Activated gamma-delta T cell (primary cell): Measurements from ENCODE around the gene IKZF4.
"Not testable (repeated sequence)": the region's sequence is repeated elsewhere in the genome, so short reads cannot be mapped to it uniquely, and the experiment has no call there.

Experiments
- DNase-seq: peaks from one replicate; lab custom pipeline; 2025; lab: John Stamatoyannopoulos, UW

IKZF4 gene

DNA sequence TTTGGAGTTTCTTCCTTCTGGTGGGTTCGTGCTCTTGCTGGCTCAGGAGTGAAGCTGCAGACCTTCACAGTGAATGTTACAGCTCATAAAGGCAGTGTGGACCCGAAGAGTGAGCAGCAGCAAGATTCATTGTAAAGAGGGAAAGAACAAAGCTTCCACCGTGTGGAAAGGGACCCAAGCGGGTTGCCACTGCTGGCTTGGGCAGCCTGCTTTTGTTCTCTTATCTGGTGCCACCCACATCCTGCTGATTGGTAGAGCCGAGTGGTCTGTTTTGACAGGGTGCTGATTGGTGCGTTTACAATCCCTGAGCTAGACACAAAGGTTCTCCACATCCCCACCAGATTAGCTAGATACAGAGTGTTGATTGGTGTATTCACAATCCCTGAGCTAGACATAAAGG is 21.3 kb upstream of the IKZF4 start:
- not testable (repeated sequence) for DNase-seq

DNA sequence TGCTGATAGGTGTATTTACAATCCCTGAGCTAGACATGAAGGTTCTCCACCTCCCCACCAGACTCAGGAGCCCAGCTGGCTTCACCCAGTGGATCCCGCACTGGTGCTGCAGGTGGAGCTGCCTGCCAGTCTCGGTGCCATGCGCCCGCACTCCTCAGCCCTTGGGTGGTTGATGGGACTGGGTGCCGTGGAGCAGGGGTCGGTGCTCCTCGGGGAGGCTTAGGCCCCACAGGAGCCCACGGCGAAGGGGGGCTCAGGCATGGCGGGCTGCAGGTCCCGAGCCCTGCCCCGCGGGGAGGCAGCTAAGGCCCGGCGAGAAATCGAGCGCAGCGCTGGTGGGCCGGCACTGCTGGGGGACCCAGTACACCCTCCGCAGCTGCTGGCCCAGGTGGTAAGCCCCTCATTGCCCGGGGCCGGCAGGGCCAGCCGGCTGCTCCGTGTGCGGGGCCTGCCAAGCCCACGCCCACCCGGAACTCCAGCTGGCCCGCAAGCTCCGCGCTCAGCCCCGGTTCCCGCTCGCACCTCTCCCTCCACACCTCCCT is 20.8 kb upstream of the IKZF4 start:
- not testable (repeated sequence) for DNase-seq

DNA sequence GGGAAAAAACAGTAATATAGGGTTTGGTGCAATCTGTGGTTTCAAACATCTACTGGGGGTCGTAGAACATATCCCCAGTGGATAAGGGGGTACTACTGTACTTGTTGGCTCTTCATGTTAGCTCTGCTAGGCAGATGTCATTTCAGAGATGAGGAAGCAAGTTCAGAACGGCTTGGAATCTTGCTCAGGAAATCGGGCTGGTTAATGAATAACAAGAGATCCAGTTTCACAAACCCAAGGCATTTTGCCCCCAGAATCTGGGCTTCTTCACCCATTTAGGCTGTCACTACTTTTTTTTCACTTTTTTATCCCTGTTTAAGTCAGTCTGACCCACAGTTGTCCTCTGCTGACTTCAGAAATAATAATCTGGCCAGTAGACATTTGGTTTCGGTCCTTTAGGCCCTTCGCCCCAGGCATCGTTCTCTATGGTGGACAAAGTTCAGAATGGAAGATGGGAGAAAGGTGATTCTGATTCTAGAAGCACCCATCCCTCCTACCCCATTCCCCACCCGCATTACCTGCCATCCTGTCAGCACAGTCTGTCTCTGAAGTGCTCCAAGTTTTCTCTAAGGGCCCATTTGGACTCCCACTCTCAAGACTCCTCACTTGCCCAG is 19.2 kb upstream of the IKZF4 start:
- no peak for DNase-seq

DNA sequence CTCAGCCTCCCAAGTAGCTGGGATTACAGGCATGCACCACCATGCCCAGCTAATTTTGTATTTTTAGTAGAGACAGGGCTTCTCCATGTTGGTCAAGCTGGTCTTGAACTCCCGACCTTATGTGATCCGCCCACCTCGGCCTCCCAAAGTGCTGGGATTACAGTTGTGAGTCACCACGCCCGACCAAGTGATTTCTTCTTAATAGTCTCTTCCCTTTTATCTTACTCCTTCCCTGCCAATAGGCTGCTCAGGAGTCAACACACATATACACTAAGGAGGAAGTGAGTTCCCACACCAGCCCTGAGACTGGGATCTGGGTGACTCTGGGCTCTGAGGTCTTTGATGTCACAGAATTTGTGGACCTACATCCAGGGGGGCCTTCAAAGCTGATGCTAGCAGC is 17.5 kb upstream of the IKZF4 start:
- not testable (repeated sequence) for DNase-seq

DNA sequence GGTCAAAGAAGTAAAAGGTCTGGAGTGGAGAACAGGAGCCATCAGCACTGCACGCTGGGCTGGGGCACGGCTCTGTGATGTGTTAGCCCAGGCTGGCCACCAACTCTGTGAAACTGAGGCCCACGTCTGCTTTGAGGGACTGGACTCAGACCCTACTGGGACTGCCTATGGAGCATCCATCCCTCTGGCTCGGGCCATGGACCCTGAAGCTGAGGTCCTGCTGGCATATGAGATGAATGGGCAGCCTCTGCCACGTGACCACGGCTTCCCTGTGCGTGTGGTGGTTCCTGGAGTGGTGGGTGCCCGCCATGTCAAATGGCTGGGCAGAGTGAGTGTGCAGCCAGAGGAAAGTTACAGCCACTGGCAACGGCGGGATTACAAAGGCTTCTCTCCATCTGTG is 16.6 kb upstream of the IKZF4 start:
- no peak for DNase-seq

DNA sequence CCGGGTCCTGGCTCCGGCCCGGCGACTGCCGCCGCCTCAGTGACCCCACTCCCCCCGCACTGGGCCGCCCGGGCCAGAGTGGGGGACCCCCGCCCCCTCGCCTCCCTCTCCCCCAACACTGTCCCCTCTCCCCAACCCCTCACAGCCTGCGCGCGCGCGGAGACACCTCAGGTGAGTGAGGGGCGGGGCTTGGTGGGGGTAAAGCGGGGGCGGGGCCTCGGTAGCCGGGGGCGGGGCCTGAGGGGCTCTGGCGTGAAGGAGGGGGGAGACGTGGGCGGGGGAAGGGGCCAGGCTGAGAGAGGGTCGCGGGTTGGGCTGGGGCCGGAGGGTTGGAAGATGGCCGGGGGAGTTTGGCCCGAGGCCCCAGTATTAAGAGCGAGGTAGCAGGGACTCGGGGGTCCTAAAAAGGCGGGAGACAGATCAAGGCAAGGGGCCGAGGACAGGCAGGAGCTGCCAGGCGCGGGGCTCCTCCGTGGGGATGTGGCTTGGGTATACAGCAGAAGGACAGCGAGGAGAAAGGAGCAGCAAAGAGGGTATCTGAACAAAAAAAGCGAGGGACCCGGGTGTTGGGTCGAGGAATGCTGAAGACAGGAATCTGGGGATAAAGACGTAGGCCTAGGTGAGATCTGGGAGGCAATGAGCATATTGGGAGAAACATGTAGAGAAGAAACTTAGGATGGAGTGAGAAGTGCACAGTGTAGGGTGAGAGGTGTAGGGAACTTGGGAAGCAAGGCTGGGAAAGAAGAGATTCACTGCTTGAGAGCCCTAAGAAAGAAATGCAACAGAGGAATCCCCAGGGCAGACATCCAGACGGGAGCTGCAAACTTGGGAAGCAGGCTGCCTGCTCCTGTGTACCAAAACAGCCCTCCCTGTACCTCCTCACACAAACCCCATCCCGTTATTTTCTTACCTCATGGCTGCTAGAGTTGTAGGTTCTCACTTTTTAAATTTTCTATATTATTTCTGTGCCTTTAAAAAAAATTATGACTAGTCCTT is 13.0 kb upstream of the IKZF4 start:
- DNase-seq = peak; percentile 53

DNA sequence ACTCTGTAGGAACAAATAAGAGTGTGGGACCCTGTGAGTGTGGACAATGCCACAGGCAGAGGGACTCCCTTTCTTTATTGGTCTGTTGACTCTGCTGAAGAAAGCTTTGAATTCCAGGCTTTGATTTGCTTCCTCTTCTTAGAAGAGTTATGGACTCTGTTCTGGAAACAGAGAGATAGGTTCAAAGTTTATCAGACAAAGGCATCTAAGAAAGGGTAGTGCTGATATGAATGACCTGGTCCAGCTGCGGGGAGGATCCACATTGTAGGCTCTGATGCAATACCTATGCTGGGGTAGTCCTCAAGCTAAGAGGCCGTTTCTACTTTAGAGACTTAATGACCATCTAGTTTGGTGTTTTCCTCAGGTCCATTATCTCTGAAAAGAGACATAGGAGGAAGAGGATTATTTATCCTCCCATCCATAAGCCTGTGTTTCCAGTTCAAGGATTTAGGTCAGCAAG is 10.7 kb upstream of the IKZF4 start:
- DNase-seq = no peak

DNA sequence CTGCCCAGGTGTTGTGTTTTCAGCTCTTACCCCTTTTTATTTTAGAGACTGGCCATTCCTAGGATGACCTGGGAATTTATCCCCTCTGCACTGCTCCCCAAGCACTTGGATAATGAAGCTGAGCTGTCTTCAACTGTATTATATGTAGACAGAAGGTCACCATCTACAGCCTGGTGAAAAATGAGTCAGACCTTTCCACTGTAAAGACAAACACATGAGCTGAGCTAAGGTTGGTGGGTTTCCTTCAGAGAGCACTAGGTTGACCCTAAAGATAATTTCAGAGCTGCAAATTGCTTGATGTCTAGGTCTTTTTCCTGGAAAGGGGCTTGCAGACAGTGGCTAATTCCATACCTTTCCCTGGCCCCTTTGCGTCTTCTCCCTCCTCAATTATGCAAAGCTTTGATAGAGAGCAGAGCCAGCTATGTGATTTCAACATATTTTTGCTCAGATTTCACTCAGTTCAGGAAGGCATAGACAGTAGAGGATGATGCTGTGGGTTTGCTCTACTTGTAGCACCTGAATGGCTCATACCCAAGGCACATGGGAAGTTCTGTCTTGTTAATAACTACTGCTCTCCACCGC is 9.2 kb upstream of the IKZF4 start:
- DNase-seq = no peak

DNA sequence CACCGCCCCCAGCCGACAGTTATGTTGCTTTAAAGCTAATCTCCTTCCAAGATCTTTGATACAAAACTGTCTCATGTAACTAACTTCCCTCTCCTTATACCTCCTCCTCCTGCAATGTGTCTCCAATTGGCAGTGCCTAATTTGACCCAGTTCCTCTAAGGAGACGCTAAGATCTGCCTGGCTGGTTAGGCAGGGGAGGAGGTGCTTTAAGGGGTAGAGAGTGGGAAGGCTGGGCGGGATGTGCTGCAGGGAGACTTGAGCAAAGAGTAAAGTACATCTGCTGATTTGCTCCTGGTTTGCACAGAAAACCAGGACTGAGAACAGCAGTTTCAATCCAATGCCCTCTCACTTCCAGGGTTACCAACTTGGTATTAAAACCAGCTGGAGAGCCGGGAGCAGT is 7.4 kb upstream of the IKZF4 start:
- DNase-seq = no peak

DNA sequence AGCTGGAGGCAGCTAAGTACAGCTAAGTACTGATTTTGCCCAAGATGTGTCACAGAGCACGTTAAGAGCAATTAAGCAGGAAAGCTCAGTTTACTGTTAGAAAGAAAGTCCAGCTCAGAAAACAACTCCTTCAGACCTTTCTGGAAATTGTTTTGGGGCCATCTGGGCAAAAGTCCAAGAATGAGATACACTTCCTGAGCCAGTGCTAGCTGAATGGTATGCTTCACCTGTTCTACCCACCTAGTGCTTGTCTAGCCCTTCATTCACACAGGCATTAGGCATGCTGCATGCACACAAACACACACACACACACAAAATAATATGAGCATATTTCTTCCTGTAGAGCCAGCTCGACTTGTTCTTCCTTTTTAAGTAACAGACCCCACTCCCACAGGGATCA is 6.6 kb upstream of the IKZF4 start:
- DNase-seq = no peak

DNA sequence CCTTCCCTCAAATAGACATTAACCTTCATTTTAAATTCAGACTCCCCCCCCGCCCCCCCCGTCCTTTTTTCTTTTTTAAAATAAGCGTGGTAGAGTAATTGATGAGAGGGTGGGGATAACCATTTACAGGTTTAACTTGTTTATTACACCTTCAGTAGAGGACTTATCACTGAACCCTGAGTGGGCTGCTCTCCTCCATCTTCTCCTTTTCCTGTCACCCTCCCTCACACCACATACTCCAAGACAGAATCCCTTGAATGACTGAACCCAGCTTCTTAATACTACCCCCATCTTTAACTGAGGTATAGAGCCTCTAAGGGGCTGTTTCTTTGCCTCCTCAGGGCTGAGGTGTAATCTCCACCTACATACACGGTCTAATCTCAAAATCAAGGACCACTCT is 3.7 kb upstream of the IKZF4 start:
- no peak for DNase-seq

DNA sequence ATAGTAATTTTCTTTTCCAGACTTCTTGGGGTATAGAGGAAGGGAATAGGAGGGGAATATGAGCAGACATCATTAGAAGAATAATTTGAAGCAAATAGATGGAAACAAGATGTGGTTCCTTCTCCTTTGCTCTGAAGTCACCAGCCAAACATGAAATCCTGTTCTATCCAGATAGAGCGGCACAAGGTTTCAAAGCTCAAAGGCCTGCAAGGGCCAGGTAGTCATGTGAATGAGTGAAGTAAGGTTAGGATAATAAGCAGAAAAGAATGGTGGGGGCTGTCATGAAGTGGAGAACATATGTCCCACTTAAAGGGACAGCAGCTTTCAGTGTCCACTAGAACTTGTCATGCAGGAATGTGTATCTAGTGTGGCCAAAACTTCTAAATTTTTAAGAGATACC is 2.5 kb upstream of the IKZF4 start:
- no peak for DNase-seq

DNA sequence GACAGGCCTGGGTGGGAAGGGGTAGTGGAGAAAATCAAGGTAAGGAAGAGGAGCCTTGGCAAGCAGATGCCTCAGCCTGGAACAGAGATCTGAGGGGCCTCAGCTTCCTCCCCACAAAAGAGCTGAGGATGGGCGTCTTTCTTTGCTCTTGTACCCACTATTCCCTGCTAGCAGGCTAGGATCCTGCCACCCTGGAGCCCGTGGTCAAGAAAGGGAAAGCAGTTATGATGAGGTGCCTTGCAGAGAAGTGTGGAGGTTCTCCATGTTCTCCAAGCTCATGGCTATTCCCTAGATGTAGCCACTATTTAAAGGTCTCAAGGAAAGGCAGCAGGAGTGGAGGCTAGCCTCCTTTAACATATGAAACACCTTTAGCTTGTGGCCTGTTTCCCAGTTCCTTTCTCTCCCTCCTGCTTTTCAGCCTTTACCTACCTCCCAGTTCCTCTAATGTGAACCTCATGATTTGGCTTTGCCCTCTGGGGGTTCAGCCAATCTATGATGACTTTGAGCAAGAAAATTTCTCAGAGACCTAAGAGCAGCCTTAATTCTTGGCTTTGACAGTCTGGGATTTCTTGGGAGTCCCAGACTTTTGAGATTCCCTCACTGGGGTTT is 1.1 kb downstream of the IKZF4 start:
- DNase-seq = no peak

DNA sequence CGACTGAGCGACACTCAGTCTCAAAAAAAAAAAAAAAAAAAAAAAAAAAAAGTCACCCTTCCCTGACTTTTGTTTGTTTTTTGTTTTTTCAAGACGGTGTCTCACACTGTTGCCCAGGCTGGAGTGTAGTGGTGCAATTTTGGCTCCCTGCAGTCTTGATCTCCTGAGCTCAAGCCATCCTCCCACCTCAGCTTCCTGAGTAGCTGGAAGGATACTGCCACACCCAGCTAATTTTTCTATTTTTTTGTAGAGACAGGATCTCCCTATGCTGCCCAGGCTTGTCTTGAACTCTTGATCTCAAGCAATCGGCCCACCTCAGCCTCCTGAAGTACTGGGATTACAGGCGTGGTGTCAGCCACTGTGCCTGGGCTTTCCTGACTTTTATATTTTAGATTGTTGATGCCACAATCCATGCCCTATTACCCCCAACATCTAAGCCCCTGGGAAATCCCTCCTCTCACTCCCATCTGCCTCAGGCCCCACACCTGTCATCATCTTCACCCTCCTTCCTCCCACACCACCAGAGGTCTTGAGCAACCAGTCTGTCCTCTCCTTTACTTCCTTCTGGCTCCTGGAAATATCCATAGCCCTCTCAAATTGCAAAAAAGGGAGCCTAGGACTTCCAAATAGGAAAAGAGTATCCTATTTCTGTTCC is 7.8 kb downstream of the IKZF4 start:
- no peak for DNase-seq

DNA sequence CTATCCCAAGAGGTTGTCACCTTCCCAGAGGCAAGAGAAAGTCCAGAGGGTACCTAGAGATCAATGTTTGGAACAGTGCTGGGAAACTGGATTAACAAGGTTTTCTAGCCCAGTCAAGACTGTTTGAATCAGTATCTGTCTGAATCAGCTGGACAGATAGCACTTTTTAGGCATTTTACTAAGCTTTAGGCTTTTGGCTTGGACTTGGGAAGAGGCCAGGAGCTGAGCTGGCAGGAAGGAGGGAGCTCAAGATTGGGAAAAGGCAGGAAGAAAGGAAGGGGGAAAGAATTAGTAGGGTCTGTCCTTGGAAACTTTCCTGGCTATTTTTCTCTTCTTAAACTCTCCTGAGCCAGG is 8.3 kb downstream of the IKZF4 start:
- DNase-seq = no peak

DNA sequence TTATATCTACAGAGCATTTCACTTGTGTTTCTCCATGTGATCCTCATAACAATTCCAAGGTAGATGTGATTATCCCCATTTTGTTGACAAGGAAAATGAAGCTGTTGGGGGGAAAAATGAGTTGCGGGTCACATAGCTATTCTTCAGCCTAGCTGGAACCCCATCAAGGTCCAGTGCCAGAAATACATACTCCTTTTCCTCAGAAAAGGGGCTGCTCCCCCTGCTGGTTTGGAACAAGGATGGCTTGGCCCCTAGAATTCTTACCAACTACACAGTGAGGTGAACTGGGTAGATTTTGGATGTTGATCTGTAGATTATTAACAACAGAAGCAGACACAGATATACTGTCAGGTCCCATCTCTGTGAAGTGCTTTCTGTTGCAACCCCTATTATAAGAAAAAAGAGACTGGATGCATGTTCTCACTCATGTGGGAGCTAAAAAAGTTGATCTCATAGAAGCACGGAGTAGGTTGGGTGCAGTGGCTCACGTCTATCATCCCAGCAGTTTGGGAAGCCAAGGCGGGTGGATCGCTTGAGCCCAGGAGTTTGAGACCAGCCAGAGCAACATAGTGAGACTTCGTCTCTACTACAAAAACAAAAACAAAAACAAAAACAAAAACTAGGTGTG is 8.9 kb downstream of the IKZF4 start:
- no peak for DNase-seq

DNA sequence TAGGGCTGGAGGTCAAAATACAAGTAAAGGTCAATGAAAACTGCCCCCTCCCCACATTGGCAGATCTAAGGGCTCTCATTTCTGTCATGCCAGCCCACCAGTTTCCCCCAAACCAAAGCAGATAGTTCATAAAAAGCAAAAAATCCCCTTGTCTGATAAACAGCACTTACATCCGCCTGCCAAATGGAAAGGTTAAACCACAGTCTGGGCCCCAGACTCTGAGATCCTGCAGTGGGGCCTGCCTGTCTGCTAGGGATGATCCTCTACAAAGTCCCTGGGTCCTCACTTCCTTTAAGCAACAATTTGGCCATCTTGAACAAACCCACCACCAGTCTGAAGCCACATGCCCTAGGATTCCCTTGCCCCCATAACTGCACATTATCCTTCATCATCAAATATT is 11.1 kb downstream of the IKZF4 start:
- DNase-seq = no peak

DNA sequence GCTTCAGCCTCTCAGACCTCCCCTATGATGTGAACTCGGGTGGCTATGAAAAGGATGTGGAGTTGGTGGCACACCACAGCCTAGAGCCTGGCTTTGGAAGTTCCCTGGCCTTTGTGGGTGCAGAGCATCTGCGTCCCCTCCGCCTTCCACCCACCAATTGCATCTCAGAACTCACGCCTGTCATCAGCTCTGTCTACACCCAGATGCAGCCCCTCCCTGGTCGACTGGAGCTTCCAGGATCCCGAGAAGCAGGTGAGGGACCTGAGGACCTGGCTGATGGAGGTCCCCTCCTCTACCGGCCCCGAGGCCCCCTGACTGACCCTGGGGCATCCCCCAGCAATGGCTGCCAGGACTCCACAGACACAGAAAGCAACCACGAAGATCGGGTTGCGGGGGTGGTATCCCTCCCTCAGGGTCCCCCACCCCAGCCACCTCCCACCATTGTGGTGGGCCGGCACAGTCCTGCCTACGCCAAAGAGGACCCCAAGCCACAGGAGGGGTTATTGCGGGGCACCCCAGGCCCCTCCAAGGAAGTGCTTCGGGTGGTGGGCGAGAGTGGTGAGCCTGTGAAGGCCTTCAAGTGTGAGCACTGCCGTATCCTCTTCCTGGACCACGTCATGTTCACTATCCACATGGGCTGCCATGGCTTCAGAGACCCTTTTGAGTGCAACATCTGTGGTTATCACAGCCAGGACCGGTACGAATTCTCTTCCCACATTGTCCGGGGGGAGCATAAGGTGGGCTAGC is 13.9 kb downstream of the IKZF4 start:
- DNase-seq = no peak

DNA sequence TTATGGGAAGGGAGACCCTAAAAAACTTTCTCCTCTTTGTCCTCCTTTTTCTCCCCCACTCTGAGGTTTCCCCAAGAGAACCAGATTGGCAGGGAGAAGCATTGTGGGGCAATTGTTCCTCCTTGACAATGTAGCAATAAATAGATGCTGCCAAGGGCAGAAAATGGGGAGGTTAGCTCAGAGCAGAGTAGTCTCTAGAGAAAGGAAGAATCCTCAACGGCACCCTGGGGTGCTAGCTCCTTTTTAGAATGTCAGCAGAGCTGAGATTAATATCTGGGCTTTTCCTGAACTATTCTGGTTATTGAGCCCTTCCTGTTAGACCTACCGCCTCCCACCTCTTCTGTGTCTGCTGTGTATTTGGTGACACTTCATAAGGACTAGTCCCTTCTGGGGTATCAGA is 16.3 kb downstream of the IKZF4 start:
- no peak for DNase-seq

DNA sequence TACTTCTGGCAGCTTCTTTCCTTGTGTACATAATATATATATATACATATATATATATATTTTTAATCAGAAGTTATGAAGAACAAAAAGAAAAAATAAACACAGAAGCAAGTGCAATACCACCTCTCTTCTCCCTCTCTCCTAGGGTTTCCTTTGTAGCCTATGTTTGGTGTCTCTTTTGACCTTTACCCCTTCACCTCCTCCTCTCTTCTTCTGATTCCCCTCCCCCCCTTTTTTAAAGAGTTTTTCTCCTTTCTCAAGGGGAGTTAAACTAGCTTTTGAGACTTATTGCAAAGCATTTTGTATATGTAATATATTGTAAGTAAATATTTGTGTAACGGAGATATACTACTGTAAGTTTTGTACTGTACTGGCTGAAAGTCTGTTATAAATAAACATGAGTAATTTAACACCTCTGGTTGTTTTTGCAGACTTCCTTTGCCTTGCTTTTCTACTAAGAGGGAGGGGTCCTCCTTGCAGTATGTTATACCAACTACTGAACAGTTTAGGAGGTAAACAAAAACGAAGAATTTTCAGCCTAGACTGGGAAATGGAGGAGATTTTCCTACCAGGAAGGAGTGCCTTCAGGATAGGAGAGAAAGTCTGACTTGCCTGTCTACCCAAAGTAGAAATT is 17.3 kb downstream of the IKZF4 start:
- DNase-seq = no peak
